ENCODE measurements around the gene DOCK1.
"Not testable (repeated sequence)": the region's sequence is repeated elsewhere in the genome, so short reads cannot be mapped to it uniquely, and the experiment has no call there.

DOCK1 gene

DNA sequence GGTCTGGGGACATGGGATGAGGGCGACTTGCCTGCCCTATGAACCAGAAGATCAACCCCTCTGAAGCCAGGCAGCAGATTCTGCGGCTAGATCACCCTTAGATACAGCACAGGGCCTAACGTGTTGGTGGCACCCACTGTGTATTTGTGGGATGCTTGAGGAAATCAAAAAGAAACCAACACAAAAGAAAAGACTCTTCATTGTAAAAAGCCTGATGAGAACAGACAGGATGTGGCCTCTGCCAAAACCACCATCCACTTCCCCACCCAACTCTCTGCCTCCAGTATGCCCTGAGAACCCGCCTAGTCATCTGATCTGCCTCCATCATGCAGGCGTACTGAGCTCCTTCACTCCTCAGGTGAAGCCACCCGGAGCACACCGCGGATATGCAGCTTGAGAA is 388.4 kb downstream of the DOCK1 start:
- DNase-seq = peak; percentile 14

DNA sequence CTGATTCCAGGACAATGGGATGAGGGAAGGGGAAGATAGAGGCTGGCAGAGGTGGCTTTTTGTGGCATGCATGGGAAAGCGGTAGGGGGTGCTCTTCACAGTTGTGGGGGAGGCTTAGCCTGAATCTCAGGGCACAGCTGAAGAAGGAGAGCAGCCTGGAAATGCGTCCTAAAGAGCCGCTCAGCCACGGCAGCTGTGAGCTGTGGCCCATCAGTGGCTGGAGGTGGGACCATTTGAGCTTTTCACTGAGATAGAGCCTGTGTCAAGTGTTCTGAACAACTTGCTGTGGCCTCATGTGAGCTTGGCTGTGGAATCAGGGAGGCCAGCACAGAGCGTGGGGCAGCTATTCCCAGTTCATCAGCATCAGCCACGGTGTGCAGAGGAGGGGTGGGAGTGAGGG is 391.5 kb downstream of the DOCK1 start:
- no peak for DNase-seq

DNA sequence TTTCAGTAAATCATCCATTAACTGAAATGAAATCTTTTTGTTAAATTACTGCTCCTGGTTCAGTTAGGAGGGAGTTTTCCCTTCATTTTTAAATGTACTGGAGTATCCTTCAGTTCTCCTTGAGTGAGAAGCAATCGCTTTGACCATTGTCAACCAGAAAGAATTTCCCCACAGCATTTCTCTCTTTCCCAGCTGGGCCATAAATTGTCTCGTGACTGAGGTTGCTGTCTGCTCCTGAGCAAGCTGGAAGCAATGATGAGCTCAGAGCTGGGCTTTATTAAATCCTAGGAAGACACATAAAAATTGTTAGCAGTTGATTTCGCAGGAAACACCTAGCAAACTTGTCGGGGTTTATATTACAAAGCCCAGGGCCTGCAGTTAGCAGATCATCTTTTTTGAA is 393.2 kb downstream of the DOCK1 start:
- no peak for DNase-seq

DNA sequence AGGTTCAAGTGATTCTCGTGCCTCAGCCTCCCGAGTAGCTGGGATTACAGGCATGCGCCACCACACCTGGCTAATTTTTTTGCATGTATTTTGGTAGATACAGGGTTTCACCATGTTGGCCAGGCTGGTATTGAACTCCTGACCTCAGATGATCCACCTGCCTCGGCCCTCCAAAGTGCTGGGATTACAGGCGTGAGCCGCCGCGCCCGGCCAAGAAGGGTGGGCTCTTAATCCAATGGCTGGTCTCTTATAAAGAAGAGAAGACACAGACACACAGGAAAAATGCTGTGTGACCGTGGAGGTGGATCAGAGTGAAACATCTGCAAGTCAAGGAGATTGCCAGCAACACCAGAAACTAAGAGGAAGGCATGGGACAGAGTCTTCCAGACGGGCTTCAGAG is 394.0 kb downstream of the DOCK1 start:
- not testable (repeated sequence) for DNase-seq

DNA sequence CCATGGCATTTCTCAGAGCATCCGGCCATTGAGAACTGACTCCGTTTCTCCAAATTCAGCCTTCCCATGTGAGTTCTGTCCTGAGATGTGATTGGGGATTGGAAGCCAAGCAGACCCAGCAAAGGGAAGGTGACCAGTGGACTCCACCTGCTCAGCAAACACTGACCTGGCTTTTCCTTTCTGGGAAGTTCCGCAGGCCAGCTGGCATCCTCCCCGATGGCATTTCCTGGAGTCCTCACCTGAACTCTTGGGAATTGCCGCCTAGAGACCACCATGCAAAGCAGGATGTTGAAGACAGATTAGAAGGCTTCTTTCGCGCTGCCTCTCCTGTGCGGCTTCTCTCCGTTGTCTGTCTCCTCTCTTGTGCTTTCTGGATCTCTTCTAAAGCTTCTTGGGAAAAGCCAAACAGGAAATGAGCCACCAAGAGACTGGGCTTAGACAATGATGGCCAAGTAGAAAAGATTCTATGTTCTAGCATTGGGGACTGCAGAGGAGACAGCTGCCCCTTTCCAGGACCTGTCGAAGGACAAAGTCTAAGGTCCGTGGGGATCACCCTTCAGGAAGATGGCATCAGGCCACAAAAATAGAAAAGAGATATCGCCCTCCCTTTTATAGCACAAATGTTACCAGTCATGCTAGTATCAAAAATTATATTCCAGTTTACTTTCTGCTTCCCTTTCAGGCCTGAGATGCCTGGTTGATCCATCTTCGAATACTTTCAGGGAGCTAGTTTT is 394.9 kb downstream of the DOCK1 start:
- no peak for DNase-seq

DNA sequence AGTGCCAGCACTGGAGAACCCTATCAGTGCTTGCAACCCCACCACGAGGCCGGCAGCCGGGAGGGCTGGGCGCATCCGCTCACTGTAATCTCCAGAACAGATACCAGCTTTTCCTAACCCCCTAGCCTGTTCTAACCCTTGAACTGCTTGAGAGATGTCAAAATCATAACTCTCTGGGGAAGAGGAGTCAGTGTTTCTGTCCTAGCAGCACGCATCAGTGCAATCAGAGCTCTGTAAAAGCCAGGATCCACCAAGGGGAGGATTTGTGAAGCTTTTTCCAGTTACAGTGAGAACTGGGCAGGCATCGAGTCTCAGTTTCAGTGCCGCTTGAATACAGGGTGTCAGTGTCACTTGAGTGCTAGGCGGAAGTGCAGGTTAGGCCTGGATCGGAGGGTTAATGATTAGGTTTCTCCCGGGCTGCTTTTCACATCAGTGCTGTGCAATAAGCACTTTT is 395.7 kb downstream of the DOCK1 start:
- no peak for DNase-seq

DNA sequence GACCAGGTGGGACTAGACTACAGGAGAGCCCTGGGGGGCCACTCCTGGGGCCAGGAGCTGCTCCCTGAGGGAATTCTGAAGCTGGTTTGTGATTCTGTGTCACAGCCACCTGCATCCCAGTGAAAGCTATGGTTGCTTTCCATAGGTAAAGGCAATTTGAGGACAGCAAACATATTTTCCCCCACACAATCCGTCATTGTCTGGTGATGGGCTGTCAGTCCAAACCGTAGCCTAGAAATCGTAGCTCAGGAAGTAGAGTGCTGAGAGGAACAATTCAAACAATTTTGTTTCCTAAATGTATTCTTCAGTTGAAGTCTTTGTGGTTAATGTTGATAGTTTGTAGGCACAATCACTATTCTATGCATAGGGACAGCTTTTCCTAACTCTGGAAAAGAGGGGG is 397.1 kb downstream of the DOCK1 start:
- no peak for DNase-seq

DNA sequence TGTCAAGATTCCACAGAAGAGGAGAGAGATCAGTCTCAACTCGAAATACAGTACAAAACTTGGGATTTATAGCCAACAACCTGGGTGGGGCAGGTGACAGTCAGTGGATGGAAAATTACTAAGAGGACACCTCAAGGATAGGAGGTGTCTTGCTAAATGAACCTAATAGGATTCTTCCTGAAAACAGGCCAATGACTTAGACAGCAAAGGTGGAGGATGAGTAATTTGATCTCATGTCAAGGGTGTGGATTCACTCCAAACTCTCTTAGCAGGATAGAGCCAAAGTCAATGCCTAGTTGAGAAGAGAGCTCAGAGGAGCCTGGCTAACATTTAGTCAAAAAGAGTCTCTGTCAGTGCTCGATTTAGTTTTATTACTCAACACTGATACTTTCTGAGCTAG is 397.9 kb downstream of the DOCK1 start:
- DNase-seq = no peak

DNA sequence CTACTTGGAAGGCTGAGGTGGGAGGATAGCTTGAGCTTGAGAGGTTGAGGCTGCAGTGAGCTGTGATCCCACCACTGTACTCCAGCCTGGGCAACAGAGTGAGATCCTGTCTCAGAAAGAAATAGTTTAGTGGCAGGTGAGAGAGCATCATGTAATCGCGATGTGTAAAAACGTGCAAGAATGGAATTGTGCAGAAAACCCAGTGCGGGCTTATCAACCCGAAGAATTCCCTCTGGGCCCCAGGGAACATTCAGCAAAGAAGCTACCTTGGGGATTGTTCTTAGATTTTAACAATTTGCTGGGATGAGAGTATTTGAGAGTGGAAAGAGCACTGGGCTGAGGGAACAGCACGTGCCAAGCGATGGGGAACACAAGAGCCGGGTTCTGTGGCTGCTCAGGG is 398.5 kb downstream of the DOCK1 start:
- DNase-seq = no peak

DNA sequence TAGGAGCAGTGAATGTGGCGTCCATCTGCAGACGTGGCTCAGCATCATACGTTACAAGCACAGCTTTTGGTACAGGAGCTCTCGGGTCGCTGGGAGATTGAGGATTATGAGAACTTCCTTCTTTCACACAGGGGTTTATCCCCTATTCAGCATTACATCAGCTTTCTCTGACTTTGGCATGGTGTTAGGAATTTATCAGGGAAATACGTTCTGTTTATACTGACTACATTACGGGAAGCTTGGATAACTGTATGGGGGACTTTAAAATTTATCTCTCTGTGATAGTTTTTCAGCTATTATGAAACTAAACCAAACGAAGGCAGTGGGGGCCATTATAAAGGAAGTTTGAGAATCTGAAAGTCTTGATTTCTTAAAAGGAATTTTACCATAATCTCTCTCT is 401.3 kb downstream of the DOCK1 start:
- DNase-seq = no peak

DNA sequence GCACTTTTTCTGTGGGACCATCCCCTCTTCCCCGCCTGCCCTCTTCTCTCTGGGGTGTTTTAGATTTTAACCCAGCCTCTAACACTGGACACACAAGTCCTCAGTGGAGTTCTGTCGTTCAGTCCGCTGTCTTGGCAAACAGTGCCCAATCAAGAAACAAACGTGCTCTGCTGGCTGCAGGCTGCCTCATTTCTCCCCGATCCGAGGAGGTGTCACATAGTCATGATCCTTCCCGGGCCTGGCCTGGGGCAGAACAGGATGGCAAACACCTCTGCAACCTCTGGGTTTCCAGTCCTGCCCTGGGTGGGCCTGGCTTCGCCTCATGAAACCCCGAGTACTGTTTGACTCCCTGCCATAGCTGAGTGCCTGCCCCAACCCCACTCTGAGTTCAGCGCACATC is 402.1 kb downstream of the DOCK1 start:
- no peak for DNase-seq

DNA sequence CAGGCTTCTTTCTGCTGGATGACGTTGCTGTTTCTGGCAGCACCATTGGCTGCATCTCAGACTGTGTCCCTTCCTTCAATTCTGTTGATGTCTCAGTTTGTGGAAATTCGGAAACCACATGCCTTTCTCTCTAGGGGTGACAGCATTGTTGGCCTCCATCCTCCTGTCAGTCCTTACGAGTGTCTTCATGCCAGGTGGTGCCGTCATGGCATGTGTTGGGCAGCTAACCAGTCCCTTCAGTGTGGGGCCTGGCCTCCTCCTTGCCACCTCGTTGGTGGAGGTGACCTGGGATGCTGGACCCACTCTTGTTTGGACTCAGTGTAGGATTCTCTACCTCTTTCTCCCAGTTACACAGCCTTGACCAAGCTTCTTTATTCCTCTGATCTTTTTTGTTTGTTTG is 402.8 kb downstream of the DOCK1 start:
- no peak for DNase-seq

DNA sequence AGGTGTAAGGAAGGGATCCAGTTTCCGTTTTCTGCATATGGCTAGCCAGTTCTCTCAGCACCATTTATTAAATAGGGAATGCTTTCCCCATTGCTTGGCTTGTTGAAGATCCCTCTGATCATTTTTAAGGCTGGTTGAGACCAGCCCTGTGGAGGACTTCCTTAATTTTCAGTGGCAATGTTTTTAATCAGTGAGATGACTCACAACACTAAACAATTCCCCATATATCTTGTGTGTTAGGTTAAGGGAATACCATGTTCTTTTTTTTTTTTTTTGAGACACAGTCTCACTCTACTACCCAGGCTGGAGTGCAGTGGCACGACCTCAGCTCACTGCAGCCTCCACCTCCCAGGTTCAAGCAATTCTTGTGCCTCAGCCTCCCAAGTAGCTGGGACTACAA is 404.4 kb downstream of the DOCK1 start:
- not testable (repeated sequence) for DNase-seq

DNA sequence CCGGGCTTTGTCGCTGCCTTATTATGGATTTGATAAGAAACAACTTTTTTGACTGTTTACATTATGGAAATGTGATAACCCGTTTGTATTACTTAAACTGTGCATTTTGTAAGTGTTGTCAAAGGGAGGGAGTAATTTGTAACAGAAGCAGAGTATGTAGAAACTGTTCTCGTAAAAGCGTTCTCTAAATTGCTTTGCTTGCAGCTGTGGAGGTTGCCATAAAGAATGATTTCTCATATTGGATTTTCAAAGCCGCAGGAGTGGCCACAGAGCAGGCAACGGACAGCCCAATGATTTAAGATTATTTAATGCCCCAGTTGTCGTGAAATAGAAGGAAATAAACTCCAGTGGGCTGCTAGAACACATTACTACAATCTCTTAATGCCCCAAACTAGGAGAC is 405.2 kb downstream of the DOCK1 start:
- DNase-seq = no peak

DNA sequence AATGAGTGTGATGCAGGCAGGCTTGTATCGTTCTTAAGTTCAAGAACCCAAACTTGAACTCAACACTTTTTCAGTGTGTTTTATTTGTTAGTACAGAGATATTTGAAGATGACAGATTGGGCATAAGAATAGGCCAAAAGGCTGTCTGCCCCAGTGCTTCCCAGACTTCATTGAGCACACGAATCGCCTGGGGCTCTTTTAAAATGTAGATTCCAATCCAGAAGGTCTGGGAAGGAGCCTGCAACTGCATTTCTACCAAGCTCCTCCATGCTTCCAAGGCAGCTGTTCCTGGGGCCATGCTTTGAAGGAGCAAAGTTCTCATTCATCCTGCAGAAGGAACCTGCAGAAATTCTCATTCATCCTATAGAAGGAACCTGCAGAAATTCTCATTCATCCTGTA is 405.7 kb downstream of the DOCK1 start:
- DNase-seq = no peak

DNA sequence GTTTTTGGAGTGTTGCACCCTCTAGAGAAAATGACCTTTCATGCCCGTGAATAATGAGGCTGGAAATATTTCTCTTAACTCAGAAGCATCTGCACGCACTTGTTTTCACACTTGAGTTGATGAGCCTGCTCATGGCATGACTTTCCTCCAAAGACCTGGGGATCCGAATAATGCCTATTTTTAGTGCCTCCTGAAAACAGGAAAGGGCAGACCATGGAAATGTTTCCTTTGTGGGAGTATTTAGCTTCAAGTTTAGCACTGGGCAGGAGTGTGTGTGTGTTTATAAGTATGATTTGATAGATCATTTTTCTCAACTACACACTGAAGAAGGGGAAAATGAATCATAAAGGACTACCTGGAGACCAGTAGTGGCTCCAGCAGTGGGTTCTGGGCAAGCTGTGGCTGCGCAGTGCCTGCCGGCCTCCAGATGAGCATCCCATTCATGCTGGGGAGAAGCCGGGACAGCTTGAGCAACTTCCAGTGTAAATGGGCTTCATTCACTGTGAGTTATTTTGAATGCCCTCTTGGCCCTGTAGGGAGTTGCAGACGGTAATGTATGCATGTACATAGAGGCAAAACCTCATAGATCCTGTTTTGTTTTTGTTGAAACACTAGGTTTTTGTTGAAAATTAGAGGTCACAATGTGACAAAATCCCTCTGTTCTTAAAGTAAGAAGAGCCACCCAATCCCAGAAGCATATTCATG is 408.9 kb downstream of the DOCK1 start:
- DNase-seq = no peak

DNA sequence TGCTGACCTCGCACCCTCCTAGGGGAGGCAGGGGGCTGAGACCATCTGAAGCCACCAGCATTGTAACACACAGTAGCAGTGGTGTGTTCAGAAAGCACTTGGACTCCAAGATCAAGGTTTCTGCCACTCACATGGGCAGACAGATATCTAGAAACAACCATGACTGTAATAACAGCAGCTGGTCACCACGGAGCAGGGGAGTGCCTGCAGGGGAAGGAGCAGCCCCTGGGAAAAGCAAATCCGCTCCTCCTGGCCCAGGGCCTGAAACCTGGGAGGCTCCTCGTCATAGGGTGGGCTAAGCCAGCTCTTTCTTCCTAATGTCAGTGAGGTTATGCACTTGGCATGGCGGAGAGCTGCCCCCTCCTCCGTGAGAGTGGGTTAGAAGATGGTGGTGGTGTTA is 409.6 kb downstream of the DOCK1 start:
- no peak for DNase-seq

DNA sequence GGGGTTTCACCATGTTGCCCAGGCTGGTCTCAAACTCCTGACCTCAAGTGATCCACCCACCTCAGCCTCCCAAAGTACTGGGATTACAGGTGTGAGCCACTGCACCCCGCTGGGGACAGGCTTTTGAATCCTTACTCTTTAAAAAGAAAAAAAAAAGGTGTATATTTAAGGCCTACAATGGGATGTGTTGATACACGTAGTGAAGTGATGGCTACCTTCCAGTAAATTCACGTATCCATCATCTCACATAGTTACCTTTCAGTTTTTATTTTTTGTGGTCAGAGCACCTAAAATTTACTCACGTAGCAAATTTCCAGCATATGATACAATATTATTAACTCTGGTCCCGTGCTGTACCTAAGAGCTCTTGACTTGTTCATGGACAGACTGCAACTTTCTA is 410.7 kb downstream of the DOCK1 start:
- DNase-seq = no peak

DNA sequence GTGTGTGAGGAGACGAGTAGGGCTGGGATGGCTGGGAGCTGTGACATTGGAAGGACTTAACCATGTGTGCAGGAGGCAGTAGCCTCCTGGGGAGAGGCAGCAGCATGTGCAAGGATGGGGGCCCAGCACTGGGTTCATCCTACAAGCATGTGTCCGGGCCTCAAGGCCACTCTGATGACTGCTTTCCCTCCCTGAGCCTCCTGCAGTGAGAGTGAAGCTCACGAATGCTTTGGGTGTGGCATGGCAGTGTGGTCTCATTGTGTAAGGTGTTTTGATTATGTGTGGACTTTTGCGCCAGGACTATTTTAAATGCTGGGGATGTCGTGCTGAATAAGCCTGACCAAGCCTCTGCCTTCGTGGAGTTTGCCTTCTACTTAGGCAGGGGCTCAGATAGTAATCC is 413.2 kb downstream of the DOCK1 start:
- no peak for DNase-seq

DNA sequence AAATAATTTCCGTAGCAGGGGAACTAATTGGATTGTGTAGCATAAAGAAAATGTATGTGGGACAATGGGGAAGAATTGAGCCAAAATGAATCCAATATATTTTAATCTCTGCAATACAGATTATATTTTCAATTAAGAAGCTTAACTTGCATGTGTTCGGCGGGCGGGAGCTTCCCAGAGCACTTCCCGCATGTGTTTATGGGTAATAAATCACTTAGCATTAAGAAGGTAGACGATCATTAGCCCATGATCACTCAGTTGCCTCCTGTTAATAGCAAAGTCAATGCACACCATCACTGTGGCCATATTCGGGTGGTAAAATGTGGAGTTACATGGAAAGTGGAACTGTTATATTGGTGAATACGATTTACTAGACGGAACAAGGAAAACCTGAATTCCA is 414.0 kb downstream of the DOCK1 start:
- no peak for DNase-seq

DNA sequence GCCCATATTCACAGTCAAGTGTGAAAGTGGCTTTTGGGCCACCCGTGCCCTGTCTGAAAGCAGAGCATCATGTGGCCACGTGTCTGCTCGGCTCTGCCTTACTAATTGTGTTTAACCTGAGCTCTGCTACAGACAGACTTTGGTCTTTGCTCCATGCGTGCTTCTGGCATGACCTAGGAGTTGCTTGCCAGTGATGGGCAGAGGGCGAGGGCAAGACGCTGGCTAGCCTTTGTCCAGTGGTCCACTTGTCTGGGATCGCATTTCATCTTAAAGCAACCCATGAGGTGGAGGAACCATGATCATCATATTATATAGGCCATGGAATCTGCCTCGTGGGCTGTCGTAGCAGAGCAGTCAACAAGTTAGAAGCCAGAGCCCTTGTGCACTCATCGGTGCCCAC is 414.5 kb downstream of the DOCK1 start:
- DNase-seq = no peak

DNA sequence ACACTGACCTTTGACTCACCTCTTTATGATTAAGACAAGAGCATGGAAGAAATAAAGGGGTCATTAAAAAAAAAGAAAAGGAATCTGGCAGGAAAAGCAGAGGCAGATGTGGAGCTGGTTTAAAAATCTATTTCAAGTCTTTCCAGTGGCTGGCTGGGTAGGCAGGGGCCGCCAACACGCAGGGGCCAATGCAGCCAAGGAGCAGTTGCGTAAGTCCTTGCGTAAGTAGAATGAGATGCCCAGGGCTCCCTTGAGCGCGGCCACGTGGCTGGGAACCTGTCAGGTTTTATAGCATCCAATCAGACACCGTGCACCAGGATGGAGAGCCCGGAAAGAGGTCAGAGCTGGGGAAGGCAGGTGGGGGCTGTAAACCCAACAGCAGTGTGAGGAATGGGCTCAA is 414.9 kb downstream of the DOCK1 start:
- no peak for DNase-seq

DNA sequence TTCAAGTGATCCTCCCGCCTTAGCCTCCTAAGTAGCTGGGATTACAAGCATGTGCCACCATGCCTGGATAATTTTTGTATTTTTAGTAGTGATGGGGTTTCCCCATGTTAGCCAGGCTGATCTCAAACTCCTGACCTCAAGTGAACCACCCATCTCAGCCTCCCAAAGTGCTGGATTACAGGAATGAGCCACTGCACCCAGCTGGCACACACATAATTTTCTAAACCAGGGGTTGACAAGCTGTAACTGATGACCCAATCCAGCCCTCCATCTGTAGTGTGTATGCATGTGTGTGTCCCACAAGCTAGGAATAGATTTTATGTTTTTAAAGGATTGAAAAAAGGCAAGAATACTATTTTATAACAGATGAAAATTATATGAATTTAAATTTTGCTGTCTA is 417.1 kb downstream of the DOCK1 start:
- DNase-seq = no peak

DNA sequence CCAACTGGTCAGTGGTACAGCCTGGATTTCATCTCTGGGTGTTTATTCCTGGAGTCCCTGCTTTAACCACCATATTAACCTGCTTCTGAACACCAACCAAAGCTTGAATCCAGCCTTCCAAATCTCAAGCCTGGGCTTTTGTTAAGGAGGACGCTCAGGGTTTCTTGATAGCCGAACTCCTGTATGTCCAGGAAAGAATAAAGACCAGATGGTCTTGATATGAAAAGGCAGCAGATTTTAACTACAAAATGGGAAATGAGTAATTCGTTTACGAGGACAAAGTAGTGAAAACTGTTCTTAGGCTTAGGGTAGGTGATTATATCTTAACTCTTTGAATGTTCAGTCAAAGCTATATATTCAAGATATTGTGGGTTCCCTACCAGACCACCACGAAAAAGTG is 420.3 kb downstream of the DOCK1 start:
- DNase-seq = no peak

DNA sequence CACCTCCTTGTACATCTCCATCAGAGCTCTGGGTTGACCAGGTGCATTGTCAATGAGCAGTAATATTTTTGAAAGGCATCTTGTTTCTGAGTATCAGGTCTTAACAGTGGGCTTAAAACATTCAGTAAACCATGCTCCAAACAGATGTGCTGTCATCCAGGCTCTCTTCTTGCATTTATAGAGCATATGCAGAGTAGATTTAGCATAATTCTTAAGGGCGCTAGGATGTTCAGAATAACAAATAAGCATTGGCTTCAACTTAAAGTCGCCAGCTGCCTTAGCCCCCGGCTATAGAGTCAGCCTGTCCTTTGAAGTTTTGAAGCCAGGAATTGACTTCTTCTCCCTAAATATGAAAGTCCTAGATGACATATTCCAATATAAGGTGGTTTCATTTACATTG is 421.7 kb downstream of the DOCK1 start:
- DNase-seq = no peak

Measured in NK-92 treated with Interleukin-12 subunit alpha and Interleukin-12 subunit beta, amount 100 ng/mL, for 24 hours (cell line).